ENCODE data around the gene CDCA5.

The CDCA5 gene, protein sequence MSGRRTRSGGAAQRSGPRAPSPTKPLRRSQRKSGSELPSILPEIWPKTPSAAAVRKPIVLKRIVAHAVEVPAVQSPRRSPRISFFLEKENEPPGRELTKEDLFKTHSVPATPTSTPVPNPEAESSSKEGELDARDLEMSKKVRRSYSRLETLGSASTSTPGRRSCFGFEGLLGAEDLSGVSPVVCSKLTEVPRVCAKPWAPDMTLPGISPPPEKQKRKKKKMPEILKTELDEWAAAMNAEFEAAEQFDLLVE

DNA sequence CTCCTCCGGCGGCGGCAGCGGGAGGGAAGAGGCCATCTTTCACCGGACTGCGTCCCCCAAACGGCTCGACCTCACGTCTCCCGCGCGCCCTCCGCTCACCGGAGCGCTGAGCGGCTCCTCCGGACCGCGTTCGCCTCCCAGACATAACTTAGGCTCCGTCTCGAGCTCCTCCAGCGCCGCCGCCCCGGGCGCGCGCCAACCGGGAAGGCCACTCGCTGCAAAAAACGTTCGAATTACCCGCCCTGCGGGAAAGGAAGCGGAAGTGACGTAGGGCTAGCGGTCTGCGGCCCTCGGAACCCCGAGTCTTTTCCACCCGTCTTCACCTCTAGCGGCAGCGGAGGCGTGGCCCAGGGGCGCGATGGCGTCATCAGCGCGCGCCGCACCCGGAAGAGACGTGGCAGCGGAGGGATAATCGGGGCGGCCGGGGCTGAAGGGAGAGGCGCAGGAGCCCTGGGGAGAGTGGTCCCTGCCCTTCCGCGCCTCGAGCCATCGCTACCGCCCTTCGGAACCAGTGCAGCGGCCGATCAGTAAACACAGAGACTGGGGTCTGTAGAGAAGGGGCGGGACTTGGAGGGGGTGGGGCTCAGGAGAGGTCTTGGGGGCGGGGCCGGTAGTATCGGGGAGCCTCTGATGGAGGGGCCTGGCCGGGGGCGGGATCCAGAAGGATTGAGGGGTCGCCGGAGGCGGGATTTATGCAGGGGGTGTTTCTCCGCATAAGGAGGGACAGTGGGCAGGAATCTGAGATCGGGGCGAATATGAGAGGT lies at the start of gene CDCA5, which contains the start of gene ZFPL1:
Gene CDCA5 (minus strand): TSS at position 207 of the 764 bp plus-strand sequence. CDS start 62 bp downstream, at position 145.
Gene ZFPL1 (plus strand): TSS at position 389 of the 764 bp plus-strand sequence. CDS start 477 bp downstream, outside the sequence.
- DNase-seq = peak; percentile 90 to 93

DNA sequence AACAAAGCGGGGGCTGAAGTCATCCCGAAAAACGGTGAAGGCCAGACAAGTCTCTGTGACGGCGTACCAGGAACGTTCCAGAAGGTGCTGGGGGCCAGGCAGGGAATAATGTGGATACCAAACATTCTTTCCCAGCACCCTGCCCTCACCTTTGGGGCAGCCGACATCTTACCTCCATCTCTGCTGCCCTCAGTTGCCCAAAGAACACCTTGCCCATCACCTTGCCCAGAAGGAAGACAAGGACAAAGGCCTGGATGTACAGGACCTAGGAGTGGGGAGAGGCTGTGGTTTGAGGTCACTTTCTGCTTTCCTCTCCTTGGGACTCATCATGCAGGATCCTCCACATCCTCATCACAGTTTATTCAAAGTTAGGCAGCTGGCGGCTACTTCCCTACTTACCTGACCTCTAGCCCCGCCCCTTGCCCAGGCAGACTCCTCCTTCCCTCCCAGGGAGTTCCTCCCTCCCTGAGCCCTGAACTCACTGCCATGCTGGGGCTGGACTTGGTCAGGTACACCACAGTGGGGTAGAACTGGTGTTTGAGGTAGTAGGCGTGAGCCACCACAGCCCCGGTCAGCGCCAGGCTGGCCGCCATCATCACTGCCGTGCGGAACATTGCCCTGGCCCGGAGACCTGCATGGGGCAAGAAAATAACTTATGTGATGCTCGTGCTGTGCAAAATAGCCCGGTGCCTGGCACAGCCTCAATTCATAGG lies 49.3 kb upstream of the CDCA5 start:
- DNase-seq = peak; percentile 8 to 10

DNA sequence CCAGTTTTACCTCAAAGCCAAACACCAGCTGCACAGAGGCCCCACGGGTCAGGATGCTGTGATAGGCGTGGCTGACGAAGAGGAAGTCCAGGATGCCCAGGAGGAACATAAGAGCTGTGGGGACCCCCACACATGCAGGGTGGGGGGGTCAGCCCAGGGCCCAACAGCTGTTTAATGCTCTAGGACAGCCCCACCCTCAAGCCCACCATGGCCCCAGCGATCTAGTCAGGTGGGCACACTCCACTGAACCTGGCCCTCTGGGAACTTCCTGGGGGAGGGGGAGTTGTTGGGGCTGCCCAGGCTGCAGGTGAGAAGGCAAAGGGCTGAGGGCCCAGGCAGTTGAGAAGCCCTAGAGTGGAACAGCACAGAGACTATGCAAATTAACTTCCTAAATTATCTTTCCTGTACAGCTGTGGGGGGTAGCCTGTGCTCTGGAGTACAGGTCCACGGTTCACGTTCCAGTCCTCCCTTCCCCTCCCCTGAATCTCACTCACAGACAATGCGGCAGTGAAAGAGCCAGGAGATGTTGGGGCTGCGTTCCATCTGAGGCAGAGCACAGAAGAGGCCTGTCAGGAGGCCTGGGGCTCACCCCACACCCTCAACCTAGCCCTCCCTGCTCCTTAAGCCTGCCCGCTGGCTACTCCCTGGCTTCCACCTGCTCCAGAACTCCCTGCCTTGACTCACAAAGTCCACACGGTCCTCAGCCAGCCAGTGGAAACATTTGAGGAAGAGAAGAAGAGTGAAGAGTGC lies 48.6 kb upstream of the CDCA5 start:
- no peak for DNase-seq

DNA sequence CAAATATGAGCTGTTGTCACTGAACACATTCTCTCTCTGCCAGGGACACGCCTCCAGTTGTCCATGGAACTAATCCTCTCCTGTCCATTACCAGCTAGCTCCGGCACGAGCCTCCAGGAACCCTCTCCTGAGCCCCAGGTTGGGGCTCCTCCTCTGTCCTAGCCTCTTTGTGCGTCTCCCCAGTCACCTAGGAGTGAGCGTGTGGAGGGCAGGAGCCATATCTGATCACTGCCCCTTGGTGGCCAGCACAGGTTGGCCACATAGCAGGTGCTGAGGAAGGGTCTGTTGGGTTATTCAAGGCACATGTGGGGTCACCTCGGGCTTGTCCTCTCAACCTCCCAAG lies 48.0 kb upstream of the CDCA5 start:
- no peak for DNase-seq

DNA sequence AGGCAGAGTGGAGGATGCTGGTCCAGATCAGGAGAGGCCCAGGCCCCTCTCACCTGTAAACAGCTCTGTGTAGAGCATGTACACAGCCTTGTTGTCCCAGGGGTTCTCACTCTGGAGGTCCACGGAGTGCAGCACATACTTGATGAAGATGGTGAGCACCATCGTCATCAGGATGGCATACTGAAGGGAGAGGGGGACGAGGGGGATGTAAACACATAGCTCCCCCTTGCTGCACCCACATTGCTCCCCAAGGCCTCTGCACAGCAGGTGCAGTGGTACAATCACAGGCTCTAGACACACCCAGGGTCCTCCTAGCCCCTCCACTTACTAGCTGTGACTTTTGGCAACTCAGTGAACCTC lies 47.6 kb upstream of the CDCA5 start:
- no peak for DNase-seq

DNA sequence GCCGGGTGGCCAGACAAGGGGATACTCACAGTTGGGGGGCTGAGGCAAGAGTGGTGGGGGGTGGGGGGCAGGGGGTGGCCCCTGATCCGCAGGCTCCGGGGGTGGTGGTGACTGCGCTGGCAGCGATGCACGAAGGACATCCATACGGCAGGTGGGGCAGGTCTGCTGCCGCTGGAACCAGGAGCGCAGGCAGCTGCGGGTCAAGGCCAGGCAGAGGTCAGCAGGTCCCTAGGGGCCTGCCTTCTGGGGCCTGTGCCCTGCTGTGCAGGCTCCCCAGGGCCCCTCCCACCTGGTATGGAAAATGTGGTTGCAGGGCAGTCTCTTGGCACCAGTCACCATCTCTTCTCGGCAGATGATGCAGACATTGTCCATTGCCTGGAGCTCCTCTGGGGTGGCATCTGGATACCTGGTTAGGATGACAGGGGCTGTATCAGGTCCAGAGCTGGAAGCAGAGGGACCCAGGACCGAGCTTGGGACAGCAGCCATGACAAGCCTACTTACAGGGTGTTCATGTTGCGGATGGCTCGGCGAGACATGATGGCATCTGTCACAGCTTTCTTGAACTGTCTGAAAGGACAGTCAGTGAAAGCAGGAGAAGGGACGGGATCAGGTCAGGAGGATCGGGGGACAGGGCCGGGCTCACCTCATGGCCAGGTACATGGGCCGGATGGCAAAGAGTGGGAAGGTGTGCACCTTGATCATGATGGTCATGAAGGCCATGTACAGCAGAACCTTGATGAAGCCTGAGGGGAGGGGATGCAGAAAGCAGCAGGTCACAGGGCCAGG lies 47.0 kb upstream of the CDCA5 start:
- DNase-seq = no peak

DNA sequence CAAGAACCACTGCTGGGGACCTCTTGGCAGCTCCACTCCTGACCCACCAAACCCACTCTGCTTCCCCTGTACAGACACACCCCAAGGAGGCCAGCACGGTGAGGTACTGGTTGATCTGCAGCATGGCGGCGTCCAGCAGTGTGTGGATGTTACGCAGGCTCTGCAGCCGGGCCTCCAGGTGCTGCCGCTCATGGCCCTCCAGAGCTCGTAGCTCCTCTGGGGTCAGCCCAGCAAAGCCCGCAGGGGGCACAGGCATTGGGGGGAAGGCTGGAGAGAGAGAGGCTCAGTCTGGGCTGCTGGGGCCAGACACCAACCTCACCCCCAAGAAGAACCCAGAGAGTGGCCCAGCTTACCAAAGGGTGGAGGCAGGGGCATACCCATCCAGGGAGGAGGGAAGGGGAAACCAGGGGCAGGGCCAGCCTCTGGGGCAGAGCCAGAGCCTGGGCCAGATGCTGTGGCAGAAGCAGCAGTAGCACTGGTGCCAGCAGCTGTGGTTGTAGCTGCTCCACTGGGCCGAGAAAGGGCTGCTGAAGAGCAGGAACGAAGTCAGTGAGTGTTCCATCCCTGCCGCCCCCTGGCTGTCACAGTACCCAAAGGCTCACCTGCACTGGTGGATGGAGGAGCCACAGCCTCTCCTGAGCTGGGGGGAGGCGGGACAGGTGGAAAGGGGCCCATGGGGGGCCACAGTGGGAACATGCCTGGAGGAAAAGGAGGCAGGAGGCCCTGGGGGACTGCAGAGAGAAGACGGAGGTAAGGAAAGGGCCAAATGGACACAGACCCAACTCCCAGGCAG lies 46.0 kb upstream of the CDCA5 start:
- DNase-seq = no peak

DNA sequence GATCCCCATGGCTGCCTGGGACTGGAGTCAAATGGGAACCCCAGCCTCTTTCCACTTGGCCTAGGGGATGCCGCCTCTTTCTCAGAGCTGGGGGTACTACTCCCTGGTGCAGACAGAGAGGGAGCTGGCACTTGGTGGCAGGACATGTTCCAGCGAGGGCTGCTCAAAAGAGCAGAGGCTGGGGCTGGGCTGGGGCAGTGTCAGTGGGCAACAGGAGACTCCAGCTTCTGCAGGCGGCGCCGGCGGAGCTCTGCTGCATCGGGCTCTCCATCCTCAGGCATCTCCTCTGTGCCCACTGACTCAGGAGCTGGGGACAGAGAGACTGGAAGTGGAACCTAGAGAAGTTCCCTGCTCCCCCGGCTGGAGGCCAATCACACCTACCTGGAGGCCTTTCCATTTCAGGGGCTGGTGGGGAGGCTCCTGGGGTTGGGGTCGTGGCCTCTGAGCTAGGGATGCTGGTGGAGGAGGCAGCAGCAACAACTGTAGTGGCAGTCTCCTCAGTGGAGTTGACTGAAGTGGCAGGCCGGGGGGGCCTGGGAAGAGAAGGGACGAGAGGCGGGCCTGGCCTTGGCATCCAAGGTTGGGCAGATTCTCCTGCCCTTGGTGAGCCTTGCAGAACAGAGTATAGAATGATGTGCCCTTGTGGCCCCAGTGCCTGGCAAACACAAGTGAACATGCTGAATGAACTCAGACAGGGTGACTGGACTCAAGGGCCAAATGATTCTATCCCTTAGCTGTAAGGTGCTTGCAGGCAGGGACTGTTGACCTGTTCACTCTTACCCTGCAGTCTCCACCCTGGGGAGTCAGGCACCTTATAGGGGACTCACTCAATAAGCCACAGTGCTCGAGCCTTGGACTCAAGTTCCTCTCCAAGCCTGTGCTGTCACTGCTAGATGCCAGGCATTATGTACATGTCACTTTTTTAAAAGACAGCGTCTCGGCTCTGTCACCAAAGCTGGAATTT lies 44.6 kb upstream of the CDCA5 start:
- DNase-seq = no peak

DNA sequence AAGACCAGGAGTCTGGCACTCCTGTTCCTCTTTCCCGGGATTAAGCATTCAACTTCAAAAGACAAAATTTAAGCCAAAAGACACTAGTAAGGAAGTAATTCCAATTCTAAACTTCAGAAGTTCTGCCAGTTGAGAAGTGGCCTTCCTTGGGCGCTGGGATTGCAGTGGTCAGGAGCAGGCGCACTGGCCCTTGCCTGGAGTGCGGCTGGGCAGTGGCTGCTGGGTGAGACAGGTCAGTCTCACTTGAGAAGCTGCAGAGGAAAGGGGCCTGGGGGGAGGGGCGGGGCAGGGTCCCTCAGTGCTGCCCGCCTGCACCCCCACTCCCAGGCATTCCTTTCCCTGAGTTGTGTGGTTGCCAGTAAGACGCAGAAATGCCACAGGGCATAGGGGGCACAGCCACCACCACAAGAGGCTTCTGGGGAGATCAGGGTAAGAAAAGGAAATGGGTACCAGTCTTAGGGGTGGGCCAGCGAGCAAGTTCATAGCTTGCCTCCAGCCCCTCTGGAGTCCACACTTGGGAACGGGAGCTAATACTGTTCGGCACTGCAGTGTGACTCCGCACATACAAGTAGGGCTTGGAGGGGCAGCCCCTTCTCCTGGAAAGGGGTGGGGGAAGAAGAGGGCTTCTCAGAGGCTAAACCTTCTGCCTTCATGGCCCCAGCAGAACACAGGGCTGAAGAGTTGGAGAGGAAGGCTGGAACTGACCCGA lies 43.8 kb upstream of the CDCA5 start:
- DNase-seq = no peak

DNA sequence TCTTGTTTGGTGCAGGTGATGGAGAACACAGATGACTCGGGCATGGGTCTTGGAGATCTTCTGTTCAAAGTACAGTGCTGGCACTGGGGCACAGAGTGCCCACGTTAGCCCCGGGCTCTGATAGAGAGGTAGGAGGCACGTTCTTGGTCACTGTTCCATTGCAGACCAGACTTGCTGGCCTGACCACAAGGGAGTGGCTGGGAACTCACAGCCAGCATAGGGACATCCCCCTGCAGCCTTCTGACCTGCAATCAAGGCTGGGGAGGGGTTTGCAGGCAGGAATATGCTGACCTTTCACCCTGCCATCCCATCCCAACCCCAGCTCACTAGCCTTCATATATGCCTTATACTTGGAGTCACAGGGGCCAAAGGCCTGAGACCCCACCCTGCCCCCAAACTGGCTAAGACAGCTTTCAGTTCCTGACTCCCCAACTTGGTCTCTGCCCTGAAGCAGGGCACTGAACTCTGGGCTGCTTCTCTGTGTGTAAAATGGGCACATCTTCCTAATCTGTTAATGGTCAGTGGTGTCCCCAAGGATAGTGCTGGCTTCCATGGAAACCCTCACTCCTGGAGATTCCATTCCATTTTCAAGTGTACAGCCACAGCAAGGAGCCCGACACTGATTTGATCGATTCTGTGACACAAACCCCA lies 42.9 kb upstream of the CDCA5 start:
- no peak for DNase-seq

DNA sequence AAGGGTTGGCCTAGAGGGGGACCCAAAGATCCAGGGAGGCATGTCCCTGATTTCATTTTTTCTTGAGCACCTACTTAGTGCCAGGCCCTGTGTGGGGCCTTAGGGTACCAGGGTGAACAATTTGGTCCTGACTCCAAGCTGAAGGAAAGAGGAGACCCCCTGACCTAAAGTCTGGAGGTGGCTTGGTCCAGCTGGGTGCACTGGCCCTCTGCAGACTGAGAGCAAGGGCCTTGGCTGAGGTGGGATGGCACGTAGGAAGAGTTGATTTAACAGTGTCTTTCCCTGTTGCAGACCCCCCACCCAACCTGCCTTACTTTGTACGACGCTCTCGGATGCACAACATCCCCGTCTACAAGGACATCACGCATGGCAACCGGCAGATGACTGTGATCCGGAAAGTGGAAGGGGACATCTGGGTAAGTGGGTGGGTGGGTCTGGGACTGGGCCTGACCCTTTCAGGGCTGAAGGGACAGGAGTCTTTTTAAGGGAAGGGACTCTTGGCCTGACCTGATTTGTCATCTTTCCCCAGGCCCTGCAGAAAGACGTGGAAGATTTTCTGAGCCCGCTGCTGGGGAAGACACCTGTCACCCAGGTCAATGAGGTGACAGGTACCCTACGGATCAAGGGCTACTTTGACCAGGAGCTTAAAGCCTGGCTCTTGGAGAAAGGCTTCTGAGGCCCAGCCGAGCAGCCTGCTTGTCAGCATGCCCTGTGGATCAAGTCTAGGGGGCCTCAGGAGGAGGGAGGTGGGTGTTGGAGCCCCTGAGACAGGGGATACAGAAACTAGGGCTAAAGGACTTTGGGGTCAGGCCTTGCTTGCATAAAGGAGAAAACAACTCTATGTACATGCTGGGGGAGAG lies 41.6 kb upstream of the CDCA5 start:
- no peak for DNase-seq

DNA sequence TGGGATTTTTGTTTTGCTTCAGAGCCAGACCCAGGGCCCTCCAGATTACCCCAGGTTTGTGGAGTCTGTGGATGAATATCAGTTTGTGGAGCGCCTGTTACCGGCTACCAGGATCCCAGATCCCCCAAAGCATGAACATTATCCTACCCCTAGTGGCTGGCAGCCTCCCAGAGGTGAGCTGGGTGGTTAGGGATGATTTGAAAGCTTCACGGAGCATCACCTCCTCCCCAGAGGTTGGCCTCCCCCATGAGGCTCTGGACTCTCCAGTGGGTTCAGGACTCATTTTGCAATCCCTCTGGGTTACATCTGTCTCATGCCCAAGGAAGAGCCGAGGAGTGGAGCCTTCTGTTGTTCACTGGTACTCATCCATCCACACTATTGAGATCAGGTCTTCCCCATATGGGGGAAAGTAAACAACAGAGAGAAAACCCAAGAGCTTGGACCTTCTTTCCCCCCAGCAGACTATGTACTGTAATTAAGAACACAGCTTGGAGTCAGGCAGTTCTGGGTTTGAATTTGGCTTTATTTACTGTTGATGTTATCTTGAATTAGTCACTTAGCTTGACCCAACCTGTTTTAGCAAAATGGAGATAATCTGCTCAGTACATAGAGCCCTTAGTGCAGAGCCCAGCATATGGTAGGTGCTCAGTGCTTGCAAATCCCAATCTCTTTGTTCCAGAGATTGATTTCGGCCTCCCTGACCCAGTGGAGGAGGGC lies 40.8 kb upstream of the CDCA5 start:
- DNase-seq = no peak

DNA sequence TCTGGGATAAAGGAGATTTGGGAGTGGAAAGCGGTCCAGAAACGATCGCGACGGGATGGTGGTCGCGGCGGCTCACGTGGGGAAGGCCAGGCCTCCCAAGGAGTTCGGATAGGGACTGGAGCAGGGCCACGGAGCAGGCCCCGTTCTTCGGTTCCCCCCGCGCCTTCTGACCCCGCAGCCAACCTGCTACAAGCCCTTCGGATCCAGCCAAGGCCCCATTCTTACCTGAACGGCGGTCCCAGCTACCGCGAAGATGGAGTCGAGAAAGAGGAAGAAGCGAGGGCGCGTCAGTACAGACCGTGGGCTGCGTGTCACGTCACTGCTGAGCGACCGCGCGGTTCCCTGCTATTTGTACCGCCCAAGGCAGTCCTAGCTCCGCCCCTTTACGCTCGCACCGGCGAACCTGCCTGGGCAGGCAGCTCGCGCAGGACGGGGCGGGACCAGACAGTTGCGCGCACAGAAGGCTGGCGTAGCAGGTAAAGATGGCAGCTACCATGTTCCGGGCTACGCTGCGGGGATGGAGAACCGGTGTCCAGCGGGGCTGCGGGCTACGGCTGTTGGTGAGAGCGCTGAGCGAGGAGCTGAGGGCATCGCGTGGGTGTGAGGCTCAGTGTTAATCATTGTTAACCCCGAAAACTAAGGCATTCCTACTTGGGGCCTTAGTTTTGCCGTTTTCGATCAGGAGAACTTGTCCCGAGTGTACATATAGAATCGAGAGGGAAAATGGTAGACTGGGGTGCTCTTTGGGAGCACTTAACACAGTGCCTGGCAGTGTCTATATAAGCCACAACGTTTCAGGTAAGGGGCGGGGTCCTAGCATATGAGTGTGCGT lies 38.2 kb upstream of the CDCA5 start, which contains the start of the genes FAU and MRPL49:
Gene FAU (minus strand): TSS at position 270 of the 832 bp plus-strand sequence. CDS start 321 bp downstream, outside the sequence.
Gene MRPL49 (plus strand): TSS at position 457 of the 832 bp plus-strand sequence. CDS start 26 bp downstream, at position 483.
- peak; percentile 97 to 98 for DNase-seq

DNA sequence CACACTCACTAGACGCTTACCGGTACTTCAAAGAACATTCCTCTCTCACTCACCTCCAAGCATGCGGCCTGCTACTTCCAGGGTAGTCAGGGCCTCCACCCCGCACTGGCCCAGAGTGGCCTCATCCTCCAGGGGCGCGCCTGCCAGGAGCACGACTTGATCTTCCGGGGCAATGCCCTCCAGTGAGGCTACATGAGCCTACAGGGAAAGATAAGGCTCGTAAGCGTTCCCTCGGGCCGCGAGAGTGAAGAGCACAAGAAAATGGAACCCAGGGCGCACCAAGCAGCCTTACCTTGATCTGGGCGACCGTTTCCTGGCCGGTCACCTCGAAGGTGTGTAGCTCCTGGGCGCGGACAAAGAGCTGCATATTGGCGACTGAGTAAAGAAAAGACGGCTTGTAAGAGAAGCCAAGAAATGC lies 37.6 kb upstream of the CDCA5 start:
- peak in 1 of 2 experiments; percentile 6 for DNase-seq

DNA sequence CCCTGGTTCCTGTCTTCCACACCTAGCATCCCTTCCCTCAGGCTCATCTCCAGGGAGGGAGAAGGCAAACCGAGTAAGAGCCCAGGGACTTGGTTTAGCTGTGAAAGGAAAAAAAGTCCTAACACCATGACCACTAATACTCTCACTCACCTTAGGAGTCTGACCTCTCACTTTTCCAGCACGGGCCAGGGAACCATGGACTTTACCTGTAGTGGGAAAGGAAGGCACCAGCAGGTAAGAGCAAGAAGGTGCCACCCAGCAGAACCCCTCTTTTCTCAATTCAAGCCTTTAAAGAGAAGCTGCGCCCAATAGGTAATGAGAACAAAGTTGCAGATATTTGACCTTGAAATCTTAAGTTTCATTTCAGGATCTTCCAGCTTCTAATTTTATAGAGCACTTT lies 37.0 kb upstream of the CDCA5 start:
- DNase-seq = no peak

DNA sequence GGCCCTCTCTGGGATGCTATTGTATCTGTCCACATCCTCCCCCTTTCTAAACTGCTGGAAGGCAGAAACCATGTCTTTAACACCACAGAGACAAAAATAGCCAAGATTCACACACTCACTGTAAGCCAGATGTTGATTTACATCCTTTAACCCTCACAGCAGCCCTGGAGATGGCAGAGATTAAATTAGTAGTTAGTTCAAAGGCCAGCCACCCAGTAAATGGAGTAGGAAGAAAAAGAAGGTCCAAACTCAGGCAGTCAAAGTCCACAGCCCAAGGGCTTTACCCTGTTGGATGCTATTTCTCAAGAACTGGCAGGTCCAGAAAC lies 35.8 kb upstream of the CDCA5 start:
- no peak for DNase-seq

Data from AML-193 (cell line).